Measurements from ENCODE around the gene CHST10.

DNA sequence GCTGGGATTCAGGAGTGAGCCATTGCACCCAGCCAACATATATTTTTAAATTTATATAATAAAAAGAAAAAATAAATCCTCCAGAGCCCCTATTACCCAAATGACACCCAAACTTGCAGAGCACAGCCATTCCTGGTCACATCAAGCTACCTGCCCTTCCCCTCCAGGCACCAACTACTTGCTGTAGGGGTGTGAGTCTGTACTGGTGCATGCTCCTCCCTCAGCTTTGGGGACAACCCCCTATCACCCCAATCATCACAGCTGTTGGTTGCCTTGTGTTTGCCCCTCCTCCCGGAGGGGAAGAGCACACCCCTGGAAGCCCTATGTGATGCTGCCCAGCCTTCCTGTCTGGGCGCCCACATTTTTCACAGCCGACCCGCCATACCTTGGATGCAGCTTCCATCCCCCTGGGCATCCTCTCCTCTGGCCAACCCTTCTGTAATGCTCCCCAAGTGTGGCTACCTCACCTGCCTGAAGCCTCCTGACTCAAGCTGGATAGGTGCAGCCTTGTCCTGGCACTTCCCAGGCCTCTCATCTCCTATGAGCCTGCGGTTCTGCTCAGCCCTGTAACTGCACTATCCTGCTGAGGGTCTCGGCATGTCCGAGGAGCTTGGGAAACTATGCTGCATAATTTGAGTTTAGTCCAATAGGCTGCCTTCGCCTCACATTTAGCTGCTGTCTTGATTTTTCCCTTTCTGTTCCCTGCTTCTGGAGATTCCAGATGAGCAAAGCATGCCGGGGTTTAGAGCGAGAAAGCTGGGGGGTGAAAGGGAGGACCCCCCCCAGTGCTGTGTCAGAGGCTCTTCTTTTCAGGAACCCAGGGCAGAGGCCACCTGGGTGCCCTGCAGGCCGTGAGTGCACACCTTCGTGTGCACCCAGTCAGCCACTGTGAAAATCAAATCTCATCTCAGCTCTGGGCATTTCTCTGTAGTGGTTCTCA lies 27.2 kb downstream of the CHST10 start:
- no peak for TF ChIP-seq POLR2A (IDR thresholded peaks at IDR 0.05)
- TF ChIP-seq, protein P1, sequence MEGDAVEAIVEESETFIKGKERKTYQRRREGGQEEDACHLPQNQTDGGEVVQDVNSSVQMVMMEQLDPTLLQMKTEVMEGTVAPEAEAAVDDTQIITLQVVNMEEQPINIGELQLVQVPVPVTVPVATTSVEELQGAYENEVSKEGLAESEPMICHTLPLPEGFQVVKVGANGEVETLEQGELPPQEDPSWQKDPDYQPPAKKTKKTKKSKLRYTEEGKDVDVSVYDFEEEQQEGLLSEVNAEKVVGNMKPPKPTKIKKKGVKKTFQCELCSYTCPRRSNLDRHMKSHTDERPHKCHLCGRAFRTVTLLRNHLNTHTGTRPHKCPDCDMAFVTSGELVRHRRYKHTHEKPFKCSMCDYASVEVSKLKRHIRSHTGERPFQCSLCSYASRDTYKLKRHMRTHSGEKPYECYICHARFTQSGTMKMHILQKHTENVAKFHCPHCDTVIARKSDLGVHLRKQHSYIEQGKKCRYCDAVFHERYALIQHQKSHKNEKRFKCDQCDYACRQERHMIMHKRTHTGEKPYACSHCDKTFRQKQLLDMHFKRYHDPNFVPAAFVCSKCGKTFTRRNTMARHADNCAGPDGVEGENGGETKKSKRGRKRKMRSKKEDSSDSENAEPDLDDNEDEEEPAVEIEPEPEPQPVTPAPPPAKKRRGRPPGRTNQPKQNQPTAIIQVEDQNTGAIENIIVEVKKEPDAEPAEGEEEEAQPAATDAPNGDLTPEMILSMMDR (IDR thresholded peaks at IDR 0.05): no peak
